H1 (cell line): ENCODE results near the gene LHFPL6. TPM values are rescaled to one million over a fixed set of nuclear protein-coding genes. Genes with fewer than 3 reads are reported as not detected.

Experiments used
- CBX8 ChIP-seq: fragments of 300-800, 300-1000 bp; sonication (generic); IDR thresholded peaks from 2 replicates; pipeline ENCODE4 v1.7.1; 2016; ENCODE audit warnings: low read depth, low read length, borderline replicate concordance
- CTCF ChIP-seq, 3 experiments: IDR thresholded peaks; 1 replicate in 2 of 3; 2 replicates in 1 of 3; pipeline versions ENCODE4 v1.5.1 to v1.6.1; 2011; ENCODE audit warnings: low read length in 3 of 3, mild to moderate bottlenecking in 3 of 3, inconsistent platforms in 2 of 3, low read depth in 1 of 3, moderate library complexity in 1 of 3; ENCODE audit not compliant: insufficient read depth in 1 of 3; ENCODE audit errors: control extremely low read depth in 1 of 3
- SIN3A ChIP-seq, 2 experiments: IDR thresholded peaks in 1 of 2; conservative IDR thresholded peaks in 1 of 2; 2 replicates each; pipeline ENCODE4 v1.6.1; 2011 to 2012; ENCODE audit warnings: low read length in 2 of 2, improper control_type of control experiment in 1 of 2, low read depth in 1 of 2, mild to moderate bottlenecking in 1 of 2
- polyA plus RNA-seq, 7 experiments: library from polyadenylated mRNA; depleted of rRNA in 3 of 7; stranded (reverse) in 5 of 7; unstranded in 2 of 7; fragments of >200 nt in 5 of 7; fragments of 200-250 nt in 2 of 7; gene quantifications; 1 replicate in 5 of 7; 2 replicates in 1 of 7; 4 replicates in 1 of 7; pipeline versions ENCODE4 v1.2.1 to v1.2.3, GENCODE V29; 2011 to 2013; ENCODE audit warnings: missing spikeins in 2 of 7, mixed read lengths in 2 of 7
- total RNA-seq: library from RNA; stranded (reverse); fragmentation: NEBNext Ultra II Directional; extraction: Animal tissue kit (Norgen Biotek cat#: 25700); gene quantifications from 2 replicates; pipeline ENCODE4 v1.2.1, GENCODE V29; 2021

The LHFPL6 gene
- total and polyA plus RNA-seq, 2 of the 8 experiments (the other 6 are each of a cell fraction or from before 2014, with no cell fraction given): 7.6 to 17.0 TPM

GRCh38 chr13:39616087-39616694 is 13.2 kb upstream of the LHFPL6 start (continued):
- peak in 2 of 3 experiments; percentile 88 to 93; a peak in 3 of 4 replicates for TF ChIP-seq CTCF (IDR thresholded peaks at IDR 0.05; ENCODE audit: control extremely low read depth in 1 of 3, insufficient read depth in 1 of 3, low read depth in 1 of 3, low read length in 3 of 3)
- no peak for TF ChIP-seq CBX8
- TF ChIP-seq SIN3A (conservative IDR thresholded peaks at IDR 0.05 in 1 of 2, IDR thresholded peaks at IDR 0.05 in 1 of 2; ENCODE audit: low read depth in 1 of 2, low read length in 2 of 2): no peak
- TF ChIP-seq, all 59 proteins: peak for 5
